ENCODE measurements around the gene KCNH4.
A peak's percentile ranks its signal among the peaks of the same experiment; 100 is the strongest.

Gene KCNH4

DNA sequence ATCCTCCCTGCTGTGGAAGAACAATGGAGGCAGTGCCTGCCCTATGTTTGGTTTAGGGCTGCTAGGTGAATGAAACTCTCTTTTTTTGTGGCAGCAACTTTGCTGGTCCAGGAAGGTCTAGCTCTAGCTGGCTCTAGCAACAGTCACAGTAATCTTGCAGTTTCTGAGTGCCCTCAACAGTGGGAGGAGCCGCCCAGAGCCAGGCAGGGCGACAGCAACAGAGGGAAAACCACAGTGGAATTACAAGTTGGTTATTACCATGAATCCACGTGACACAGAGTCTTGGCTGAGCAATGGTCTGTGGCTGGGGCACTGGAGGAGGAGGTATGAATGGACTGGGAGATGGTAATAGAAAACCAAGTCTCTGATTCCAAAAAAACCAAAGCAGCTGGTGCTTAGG is 48.0 kb downstream of the KCNH4 start (continued):
- TF ChIP-seq, protein P1, sequence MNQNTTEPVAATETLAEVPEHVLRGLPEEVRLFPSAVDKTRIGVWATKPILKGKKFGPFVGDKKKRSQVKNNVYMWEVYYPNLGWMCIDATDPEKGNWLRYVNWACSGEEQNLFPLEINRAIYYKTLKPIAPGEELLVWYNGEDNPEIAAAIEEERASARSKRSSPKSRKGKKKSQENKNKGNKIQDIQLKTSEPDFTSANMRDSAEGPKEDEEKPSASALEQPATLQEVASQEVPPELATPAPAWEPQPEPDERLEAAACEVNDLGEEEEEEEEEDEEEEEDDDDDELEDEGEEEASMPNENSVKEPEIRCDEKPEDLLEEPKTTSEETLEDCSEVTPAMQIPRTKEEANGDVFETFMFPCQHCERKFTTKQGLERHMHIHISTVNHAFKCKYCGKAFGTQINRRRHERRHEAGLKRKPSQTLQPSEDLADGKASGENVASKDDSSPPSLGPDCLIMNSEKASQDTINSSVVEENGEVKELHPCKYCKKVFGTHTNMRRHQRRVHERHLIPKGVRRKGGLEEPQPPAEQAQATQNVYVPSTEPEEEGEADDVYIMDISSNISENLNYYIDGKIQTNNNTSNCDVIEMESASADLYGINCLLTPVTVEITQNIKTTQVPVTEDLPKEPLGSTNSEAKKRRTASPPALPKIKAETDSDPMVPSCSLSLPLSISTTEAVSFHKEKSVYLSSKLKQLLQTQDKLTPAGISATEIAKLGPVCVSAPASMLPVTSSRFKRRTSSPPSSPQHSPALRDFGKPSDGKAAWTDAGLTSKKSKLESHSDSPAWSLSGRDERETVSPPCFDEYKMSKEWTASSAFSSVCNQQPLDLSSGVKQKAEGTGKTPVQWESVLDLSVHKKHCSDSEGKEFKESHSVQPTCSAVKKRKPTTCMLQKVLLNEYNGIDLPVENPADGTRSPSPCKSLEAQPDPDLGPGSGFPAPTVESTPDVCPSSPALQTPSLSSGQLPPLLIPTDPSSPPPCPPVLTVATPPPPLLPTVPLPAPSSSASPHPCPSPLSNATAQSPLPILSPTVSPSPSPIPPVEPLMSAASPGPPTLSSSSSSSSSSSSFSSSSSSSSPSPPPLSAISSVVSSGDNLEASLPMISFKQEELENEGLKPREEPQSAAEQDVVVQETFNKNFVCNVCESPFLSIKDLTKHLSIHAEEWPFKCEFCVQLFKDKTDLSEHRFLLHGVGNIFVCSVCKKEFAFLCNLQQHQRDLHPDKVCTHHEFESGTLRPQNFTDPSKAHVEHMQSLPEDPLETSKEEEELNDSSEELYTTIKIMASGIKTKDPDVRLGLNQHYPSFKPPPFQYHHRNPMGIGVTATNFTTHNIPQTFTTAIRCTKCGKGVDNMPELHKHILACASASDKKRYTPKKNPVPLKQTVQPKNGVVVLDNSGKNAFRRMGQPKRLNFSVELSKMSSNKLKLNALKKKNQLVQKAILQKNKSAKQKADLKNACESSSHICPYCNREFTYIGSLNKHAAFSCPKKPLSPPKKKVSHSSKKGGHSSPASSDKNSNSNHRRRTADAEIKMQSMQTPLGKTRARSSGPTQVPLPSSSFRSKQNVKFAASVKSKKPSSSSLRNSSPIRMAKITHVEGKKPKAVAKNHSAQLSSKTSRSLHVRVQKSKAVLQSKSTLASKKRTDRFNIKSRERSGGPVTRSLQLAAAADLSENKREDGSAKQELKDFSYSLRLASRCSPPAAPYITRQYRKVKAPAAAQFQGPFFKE (tag by site-specific recombination; IDR thresholded peaks at IDR 0.05; ENCODE audit: borderline replicate concordance): no peak
- TF ChIP-seq, protein P2, sequence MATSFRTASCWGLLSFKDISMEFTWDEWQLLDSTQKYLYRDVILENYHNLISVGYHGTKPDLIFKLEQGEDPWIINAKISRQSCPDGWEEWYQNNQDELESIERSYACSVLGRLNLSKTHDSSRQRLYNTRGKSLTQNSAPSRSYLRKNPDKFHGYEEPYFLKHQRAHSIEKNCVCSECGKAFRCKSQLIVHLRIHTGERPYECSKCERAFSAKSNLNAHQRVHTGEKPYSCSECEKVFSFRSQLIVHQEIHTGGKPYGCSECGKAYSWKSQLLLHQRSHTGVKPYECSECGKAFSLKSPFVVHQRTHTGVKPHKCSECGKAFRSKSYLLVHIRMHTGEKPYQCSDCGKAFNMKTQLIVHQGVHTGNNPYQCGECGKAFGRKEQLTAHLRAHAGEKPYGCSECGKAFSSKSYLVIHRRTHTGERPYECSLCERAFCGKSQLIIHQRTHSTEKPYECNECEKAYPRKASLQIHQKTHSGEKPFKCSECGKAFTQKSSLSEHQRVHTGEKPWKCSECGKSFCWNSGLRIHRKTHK (tag by site-specific recombination; IDR thresholded peaks at IDR 0.05): no peak
- no peak for TF ChIP-seq ZNF610 (tag by site-specific recombination; IDR thresholded peaks at IDR 0.05; ENCODE audit: borderline replicate concordance)
- no peak for TF ChIP-seq ZNF132 (tag by site-specific recombination; IDR thresholded peaks at IDR 0.05; ENCODE audit: borderline replicate concordance)
- TF ChIP-seq, protein P3, sequence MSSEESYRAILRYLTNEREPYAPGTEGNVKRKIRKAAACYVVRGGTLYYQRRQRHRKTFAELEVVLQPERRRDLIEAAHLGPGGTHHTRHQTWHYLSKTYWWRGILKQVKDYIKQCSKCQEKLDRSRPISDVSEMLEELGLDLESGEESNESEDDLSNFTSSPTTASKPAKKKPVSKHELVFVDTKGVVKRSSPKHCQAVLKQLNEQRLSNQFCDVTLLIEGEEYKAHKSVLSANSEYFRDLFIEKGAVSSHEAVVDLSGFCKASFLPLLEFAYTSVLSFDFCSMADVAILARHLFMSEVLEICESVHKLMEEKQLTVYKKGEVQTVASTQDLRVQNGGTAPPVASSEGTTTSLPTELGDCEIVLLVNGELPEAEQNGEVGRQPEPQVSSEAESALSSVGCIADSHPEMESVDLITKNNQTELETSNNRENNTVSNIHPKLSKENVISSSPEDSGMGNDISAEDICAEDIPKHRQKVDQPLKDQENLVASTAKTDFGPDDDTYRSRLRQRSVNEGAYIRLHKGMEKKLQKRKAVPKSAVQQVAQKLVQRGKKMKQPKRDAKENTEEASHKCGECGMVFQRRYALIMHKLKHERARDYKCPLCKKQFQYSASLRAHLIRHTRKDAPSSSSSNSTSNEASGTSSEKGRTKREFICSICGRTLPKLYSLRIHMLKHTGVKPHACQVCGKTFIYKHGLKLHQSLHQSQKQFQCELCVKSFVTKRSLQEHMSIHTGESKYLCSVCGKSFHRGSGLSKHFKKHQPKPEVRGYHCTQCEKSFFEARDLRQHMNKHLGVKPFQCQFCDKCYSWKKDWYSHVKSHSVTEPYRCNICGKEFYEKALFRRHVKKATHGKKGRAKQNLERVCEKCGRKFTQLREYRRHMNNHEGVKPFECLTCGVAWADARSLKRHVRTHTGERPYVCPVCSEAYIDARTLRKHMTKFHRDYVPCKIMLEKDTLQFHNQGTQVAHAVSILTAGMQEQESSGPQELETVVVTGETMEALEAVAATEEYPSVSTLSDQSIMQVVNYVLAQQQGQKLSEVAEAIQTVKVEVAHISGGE (tag by site-specific recombination; conservative IDR thresholded peaks at IDR 0.05; ENCODE audit: low read depth): no peak
- TF ChIP-seq, protein P4, sequence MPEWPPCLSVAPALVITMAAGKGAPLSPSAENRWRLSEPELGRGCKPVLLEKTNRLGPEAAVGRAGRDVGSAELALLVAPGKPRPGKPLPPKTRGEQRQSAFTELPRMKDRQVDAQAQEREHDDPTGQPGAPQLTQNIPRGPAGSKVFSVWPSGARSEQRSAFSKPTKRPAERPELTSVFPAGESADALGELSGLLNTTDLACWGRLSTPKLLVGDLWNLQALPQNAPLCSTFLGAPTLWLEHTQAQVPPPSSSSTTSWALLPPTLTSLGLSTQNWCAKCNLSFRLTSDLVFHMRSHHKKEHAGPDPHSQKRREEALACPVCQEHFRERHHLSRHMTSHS (tag by site-specific recombination; IDR thresholded peaks at IDR 0.05): no peak
- TF ChIP-seq ZNF560 (tag by site-specific recombination; IDR thresholded peaks at IDR 0.05; ENCODE audit: borderline replicate concordance): no peak
- no peak for TF ChIP-seq KLF16 (tag by site-specific recombination; IDR thresholded peaks at IDR 0.05)
- no peak for TF ChIP-seq ZNF776 (tag by site-specific recombination; IDR thresholded peaks at IDR 0.05; ENCODE audit: borderline replicate concordance)
- TF ChIP-seq ZNF514 (tag by site-specific recombination; IDR thresholded peaks at IDR 0.05): no peak
- TF ChIP-seq ZEB2 (tag by site-specific recombination; IDR thresholded peaks at IDR 0.05): 0 out of 2 replicates have a peak, but pooled peaks have one; percentile 18
- no peak for TF ChIP-seq ZNF248 (tag by site-specific recombination; IDR thresholded peaks at IDR 0.05)
- TF ChIP-seq, protein P5, sequence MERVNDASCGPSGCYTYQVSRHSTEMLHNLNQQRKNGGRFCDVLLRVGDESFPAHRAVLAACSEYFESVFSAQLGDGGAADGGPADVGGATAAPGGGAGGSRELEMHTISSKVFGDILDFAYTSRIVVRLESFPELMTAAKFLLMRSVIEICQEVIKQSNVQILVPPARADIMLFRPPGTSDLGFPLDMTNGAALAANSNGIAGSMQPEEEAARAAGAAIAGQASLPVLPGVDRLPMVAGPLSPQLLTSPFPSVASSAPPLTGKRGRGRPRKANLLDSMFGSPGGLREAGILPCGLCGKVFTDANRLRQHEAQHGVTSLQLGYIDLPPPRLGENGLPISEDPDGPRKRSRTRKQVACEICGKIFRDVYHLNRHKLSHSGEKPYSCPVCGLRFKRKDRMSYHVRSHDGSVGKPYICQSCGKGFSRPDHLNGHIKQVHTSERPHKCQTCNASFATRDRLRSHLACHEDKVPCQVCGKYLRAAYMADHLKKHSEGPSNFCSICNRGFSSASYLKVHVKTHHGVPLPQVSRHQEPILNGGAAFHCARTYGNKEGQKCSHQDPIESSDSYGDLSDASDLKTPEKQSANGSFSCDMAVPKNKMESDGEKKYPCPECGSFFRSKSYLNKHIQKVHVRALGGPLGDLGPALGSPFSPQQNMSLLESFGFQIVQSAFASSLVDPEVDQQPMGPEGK (tag by site-specific recombination; IDR thresholded peaks at IDR 0.05): 0 out of 2 replicates have a peak, but pooled peaks have one; percentile 25
- no peak for TF ChIP-seq ZNF561 (tag by site-specific recombination; IDR thresholded peaks at IDR 0.05; ENCODE audit: borderline replicate concordance)
- no peak for TF ChIP-seq KLF7 (tag by site-specific recombination; IDR thresholded peaks at IDR 0.05; ENCODE audit: borderline replicate concordance)
- TF ChIP-seq ZNF624 (tag by site-specific recombination; IDR thresholded peaks at IDR 0.05): no peak
- TF ChIP-seq ZSCAN23 (tag by site-specific recombination; IDR thresholded peaks at IDR 0.05): no peak
- TF ChIP-seq ZNF626 (tag by site-specific recombination; IDR thresholded peaks at IDR 0.05): no peak
- no peak for TF ChIP-seq ZNF114 (tag by site-specific recombination; IDR thresholded peaks at IDR 0.05)
- TF ChIP-seq SP2 (tag by site-specific recombination; IDR thresholded peaks at IDR 0.05): no peak
- TF ChIP-seq REPIN1 (tag by site-specific recombination; IDR thresholded peaks at IDR 0.05; ENCODE audit: low read depth): no peak
- TF ChIP-seq, protein P6, sequence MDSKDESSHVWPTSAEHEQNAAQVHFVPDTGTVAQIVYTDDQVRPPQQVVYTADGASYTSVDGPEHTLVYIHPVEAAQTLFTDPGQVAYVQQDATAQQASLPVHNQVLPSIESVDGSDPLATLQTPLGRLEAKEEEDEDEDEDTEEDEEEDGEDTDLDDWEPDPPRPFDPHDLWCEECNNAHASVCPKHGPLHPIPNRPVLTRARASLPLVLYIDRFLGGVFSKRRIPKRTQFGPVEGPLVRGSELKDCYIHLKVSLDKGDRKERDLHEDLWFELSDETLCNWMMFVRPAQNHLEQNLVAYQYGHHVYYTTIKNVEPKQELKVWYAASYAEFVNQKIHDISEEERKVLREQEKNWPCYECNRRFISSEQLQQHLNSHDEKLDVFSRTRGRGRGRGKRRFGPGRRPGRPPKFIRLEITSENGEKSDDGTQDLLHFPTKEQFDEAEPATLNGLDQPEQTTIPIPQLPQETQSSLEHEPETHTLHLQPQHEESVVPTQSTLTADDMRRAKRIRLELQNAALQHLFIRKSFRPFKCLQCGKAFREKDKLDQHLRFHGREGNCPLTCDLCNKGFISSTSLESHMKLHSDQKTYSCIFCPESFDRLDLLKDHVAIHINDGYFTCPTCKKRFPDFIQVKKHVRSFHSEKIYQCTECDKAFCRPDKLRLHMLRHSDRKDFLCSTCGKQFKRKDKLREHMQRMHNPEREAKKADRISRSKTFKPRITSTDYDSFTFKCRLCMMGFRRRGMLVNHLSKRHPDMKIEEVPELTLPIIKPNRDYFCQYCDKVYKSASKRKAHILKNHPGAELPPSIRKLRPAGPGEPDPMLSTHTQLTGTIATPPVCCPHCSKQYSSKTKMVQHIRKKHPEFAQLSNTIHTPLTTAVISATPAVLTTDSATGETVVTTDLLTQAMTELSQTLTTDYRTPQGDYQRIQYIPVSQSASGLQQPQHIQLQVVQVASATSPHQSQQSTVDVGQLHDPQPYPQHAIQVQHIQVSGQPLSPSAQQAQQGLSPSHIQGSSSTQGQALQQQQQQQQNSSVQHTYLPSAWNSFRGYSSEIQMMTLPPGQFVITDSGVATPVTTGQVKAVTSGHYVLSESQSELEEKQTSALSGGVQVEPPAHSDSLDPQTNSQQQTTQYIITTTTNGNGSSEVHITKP (tag by site-specific recombination; IDR thresholded peaks at IDR 0.05): peak; percentile 77
